ENCODE results near the gene TOX3. TPM values are rescaled to one million over a fixed set of nuclear protein-coding genes. Genes with fewer than 3 reads are reported as not detected.
A peak's percentile ranks its signal among the peaks of the same experiment; 100 is the strongest.

Gene TOX3
- total and polyA plus RNA-seq, 2 of the 13 experiments (the other 11 are each of a cell fraction or from before 2014, with no cell fraction given): 14.5 to 98.6 TPM

- TF ChIP-seq TFAP4 (IDR thresholded peaks at IDR 0.05; ENCODE audit: borderline replicate concordance, low read depth) (peak; percentile 61; the same call in 1 of the 2 replicates), NR2F6 (IDR thresholded peaks at IDR 0.05) (peak; percentile 27; the same call in 1 of the 2 replicates), NR2F6 (CRISPR knock-in tag; IDR thresholded peaks at IDR 0.05) (peak; percentile 62), NFE2 (CRISPR knock-in tag; IDR thresholded peaks at IDR 0.05) (no peak), ZSCAN29 (CRISPR knock-in tag; conservative IDR thresholded peaks at IDR 0.05) (no peak), ZBTB1 (CRISPR knock-in tag; IDR thresholded peaks at IDR 0.05; ENCODE audit: borderline replicate concordance) (no peak), ZNF143 (CRISPR knock-in tag; IDR thresholded peaks at IDR 0.05) (no peak), CREB3 (CRISPR knock-in tag; IDR thresholded peaks at IDR 0.05) (no peak), ZFP36L2 (CRISPR knock-in tag; IDR thresholded peaks at IDR 0.05) (no peak), TARDBP (CRISPR knock-in tag; IDR thresholded peaks at IDR 0.05) (no peak), IKZF1 (IDR thresholded peaks at IDR 0.05) (no peak), ZNF34 (CRISPR knock-in tag; IDR thresholded peaks at IDR 0.05; ENCODE audit: borderline replicate concordance) (no peak), ZBTB3 (CRISPR knock-in tag; IDR thresholded peaks at IDR 0.05; ENCODE audit: borderline replicate concordance, low read depth) (no peak), NFE2L2 (IDR thresholded peaks at IDR 0.05; ENCODE audit: low read length) (no peak), ISL2 (CRISPR knock-in tag; IDR thresholded peaks at IDR 0.05) (peak; percentile 24; the same call in 1 of the 2 replicates), CBX5 (CRISPR knock-in tag; IDR thresholded peaks at IDR 0.05; ENCODE audit: borderline replicate concordance) (peak; percentile 53; the same call in 1 of the 2 replicates), PHF21A (CRISPR knock-in tag; IDR thresholded peaks at IDR 0.05) (peak; percentile 66), ZNF431 (CRISPR knock-in tag; IDR thresholded peaks at IDR 0.05; ENCODE audit: borderline replicate concordance, low read depth) (no peak), ZFYVE20 (CRISPR knock-in tag; IDR thresholded peaks at IDR 0.05; ENCODE audit: borderline replicate concordance, low read depth) (no peak), PRMT3 (CRISPR knock-in tag; IDR thresholded peaks at IDR 0.05; ENCODE audit: borderline replicate concordance, low read depth) (no peak), POGZ (CRISPR knock-in tag; IDR thresholded peaks at IDR 0.05) (peak; percentile 77), EP300 (IDR thresholded peaks at IDR 0.05; ENCODE audit: low read depth in 2 of 2, low read length in 2 of 2) (peak in 1 of 2 experiments; percentile 77; a peak in 1 of 4 replicates), EP300 (CRISPR knock-in tag; IDR thresholded peaks at IDR 0.05; ENCODE audit: borderline replicate concordance) (peak; percentile 59; the same call in 1 of the 2 replicates), NFIC (IDR thresholded peaks at IDR 0.05; ENCODE audit: low read length) (peak; percentile 25; the same call in 1 of the 2 replicates), GTF3A (CRISPR knock-in tag; conservative IDR thresholded peaks at IDR 0.05) (no peak), XRCC5 (optimal IDR thresholded peaks at IDR 0.05; ENCODE audit: low read length) (no peak), SMYD3 (CRISPR knock-in tag; IDR thresholded peaks at IDR 0.05) (no peak), MLLT10 (CRISPR knock-in tag; IDR thresholded peaks at IDR 0.05) (no peak), ZFP90 (CRISPR knock-in tag; IDR thresholded peaks at IDR 0.05; ENCODE audit: borderline replicate concordance) (no peak), ZNF564 (CRISPR knock-in tag; IDR thresholded peaks at IDR 0.05) (no peak), NFKBIZ (CRISPR knock-in tag; IDR thresholded peaks at IDR 0.05) (0 out of 2 replicates have a peak, but pooled peaks have one; percentile 49)
Measured at GRCh38 chr16:52456368-52456767, 90.6 kb downstream of the TOX3 start (continued).
